Tongue (tissue), 3 donors: ENCODE data around the gene C1QTNF3. TPM values are rescaled to one million over a fixed set of nuclear protein-coding genes. Genes with fewer than 3 reads are reported as not detected.

Source experiments
- DNase-seq: peaks from one replicate; pipeline ENCODE4 v3.0.0-alpha.2; 2015
- small RNA-seq: library from RNA; depleted of rRNA; stranded (forward); fragments of <200 nt; gene quantifications from one replicate; pipeline ENCODE3, GENCODE V24; 2014; ENCODE audit warnings: low replicate concordance
- total RNA-seq: library from RNA; depleted of rRNA; stranded (reverse); fragments of >200 nt; gene quantifications from one replicate; pipeline ENCODE4 v1.2.3, GENCODE V29; 2014

C1QTNF3 gene
- total RNA-seq, 1 donor from 2014 or later, result 122 TPM

DNA sequence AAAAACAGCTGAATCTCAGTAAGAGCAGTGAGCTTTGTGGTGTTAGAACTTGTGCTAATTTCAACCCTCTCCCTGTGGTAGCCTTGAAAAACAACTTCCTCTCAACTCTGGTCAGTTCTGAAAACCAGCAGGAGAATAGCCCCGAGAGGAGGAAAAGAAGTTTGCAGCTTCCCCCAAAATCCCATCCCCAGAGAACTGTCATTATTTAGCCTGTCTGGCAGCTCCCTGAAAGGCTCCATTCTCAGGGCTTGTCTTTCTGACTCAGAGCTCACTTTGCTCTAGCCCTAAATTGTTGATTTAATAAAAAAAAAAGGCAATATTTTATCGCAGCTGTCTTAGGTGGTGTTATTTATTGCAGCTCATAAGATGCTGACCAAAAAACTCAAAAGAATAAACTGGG, 47.1 kb downstream of the C1QTNF3 start:
- no peak for DNase-seq

DNA sequence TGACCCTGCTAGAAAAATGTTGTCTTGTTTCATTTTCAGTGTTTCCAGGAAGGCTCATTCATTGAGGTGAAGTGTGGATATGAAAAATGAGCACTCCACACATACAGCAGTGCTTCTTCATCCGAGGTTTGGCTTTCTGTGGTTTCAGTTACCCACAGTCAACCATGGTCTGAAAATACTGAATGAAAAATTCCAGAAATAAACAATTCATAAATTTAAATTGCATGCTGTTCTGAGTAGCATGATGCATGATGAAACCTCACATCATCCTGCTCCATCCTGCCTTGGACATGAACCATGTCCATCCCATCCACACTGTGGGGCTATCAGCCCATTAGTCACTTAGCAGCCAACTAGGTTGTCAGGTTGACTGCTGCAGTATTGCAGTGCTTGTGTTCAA, 48.2 kb downstream of the C1QTNF3 start:
- no peak for DNase-seq

DNA sequence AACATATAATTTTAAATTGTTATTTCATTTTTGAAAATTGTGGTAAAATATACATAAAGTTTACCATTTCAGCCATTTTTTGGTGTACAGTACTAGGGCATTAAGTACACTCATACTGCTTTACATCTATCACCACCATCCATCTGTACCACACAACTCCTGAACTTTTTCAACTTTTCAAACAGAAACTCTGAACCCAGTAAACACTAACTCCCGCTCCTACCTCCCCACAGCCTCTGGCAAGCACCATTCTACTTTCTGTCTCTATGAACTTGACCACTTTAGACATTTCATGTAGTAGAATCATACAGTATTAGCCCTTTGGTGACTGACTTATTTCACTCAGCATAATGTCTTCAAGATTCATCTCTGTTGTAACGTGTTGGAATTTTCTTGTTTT, 50.1 kb downstream of the C1QTNF3 start:
- no peak for DNase-seq

DNA sequence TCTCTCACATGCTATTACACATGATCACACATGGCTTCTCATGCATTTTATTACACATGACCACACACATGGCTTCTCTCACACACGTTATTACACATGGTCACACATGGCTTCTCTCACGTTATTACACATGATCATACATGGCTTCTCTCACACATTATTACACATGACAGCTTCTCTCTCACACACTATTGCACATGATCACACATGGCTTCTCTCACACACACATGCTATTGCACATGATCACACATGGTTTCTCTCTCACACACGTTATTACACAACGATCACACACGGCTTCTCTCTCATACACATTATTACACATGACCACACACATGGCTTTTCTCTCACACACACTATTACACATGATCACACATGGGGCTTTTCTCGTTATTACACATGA, 57.6 kb downstream of the C1QTNF3 start:
- DNase-seq, result no peak

DNA sequence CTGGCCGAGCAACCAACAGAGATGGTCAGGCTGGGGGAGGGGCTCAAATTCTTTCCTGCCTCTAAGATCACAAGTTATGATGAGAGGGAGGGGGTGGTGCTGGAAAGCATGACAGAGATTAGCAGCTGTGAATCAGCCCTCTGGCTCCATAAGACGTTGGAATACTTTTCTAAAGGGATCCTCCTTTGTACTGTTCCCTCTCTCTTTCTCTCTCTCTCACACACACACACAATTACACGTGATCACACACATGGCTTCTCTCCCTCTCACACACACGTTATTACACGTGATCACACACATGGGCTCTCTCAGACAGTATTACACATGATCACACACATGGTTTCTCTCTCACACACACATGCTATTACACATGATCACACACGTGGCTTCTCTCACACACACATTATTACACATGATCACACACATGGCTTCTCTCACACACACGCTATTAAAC, 58.3 kb downstream of the C1QTNF3 start, which contains the start of gene SLC45A2:
TSS of gene SLC45A2 (minus strand) at position 23 of the 454 bp plus-strand sequence. CDS start 110 bp downstream, outside the sequence.
- peak; percentile 16 for DNase-seq

DNA sequence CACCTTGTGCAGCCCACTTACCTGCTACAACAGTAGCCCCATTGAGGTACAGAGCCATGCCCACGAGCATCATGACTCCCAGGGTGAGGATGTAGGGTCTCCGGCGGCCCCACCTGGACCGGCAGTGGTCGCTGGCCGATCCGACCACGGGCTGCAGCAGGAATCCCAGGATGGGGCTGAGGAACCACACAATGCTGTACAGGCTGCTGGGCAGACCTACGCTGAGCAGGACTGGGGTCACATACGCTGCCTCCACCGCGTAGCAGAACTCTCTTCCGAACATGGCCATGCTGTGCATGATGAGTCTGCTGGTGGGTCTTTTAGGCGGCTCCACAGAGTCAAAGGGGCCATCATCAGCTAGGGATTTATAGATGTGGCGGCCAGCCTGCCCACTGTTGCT, 58.8 kb downstream of the C1QTNF3 start:
- DNase-seq, result no peak

DNA sequence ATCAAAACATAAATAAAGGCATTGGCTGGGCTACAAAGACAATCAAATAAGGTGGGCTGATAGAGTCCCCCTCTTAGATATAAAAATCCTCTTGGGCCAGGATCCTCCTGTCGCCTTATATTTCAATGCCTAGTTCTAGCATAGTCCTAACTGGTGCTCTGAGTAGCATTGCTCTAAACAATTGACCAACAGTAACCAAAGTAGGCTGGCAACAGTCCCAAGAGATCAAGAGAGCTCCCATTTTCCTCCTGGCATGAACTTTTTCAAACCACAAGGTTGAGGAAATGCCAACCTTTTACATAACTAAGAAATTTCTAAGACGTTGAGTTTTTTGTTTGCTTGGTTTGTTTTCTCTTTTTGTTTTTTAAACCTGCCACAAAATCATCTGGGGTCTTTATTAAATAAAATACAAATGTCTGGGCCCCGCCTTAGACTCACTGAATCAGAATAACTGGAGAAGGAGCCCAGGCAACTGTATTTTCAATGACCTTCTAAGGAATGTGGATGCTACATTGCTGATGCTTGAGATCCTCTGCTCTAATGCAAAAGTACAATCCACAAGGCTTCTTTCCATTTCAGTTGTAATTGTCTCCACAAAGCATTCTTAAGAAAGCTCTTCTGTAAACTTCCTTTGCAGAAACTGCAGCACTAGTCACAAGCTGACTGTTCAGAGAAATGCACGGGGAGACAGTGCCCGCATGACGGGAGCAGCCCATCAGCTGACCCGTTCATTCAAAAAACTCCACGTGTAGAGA, 61.4 kb downstream of the C1QTNF3 start:
- no peak for DNase-seq

DNA sequence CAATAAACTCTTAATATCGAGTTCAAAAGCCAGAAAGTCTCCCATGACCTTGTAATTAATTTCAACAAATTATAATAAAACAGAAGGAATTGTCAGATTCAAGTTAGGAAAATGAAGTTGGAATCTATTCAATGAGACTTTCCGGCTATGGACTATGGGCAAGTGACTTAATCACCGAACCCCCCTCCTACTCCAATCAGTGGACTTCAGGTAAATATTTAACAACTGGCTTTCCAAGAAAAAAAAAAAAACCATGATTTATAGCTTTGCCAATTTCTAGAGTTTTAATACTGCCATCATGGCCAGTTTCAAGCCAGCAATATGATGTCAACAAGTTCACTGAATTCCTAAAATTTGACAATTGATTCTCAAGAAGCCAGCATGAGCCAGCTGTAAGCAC, 63.0 kb downstream of the C1QTNF3 start:
- DNase-seq, result no peak

DNA sequence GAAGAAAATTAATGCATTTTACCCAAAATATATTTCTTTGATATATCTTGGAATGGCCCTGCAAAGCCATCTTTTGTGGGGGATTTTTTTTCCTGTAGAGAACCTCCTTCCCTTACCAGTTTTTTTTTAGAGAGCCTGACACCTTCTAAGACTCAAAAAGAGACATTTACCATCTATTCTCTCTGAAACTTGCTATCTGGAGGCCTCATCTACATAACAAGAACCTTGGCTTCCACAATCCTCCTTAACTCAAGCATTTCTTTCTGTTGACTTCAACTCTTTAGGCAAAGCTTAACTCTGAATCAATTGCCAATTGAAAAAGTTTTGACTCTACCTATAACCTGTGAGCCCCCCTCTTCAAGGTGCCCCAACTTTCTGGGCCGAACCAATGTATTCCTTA, 64.7 kb downstream of the C1QTNF3 start:
- no peak for DNase-seq

DNA sequence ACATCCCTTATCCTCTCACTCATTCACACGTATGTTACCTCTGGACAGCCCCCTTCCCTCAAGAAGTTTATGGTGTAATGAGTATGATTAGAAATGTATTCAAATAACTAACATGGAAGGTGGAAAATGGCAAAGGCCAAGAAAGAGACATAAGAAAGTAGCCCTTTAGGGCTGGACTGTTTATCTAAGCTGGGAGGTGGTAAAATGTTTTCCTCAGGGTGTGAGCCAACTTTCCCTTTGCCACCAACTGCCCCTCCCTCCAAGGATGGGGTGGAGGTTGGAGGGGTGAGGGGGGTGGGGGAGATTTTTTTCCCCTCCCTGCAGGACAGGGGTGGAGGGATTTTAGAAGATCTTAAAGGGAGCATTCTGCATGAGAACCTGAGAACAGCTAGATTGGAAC, 66.7 kb downstream of the C1QTNF3 start:
- DNase-seq, result no peak

DNA sequence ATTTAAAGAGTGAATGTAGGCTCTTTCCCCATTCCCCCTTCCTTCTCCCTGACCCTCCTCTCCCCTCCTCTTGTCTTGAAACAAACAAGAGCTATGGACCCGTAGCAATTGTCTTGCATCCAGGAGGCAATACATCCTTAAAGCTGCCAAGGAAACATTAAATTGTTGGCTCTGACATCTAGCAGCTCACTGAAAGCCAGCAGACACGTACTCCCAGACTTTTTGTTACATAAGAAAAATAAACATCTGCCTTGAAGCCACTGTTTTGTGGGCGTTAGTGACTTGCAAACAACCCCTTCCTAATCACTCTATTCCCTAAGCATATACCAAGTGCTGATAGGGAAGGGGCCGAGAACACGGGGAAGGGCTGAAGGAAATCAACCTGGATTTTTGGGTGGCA, 67.2 kb downstream of the C1QTNF3 start:
- DNase-seq, result peak; percentile 79

DNA sequence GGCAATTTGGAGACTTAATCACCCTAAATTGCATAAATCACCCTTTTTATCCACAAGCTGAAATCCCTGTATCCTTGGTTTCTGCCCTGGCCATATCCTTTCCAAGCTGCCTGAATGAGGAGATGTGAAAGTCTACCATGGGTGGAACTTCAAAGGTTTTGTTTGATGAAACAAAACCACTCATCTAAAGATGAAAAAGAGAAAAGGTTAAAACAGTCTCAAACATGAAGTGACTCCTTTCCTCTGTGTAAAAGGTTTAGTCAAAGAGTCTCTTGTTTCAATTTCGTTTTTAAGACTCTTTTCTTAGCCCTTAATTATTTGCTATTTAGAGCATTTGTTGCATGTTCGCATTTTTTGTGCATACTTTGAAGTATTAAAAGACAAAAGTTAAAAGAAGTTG, 69.7 kb downstream of the C1QTNF3 start:
- DNase-seq, result no peak

DNA sequence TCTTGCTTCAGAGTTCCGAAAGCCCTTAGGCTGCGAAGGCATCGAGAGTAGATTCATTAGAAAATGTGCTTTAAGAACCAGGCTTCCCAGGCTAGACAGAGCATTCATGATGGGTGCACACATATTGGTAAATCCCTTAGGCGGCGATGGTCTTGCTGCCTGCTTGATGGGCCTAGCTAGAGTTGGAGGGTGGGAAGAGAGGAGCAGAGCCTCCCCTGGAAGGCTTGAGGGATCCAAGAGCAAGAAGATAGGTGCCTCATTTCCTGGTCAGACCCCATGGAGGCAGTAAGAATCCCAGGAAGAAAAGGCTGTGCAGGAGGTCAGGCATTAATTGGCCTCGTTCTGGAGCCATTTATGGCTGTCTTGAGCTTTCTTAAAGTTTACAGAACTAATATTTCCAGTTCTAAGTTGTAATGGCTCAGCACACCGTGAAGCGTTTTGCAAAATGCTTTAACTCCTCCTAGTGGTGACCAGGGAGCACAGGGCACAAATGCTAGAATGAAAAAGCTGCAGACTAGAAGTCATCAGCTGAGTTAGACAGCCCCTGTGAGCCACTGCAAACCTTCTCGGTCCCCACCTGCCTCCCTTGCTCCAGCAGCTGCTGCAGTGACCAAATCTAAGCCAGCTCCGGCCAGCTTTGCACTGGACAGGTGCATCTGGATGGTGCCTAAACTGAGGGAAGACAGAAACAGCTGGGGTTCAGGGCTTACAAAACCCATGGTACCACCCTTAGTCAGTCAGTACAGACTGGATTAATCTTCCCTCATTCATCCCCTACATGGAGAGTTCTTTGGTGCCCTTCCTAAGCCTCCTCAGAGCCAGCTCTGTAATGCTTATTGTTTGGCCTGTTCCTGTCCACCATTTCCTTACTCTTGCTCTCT, 73.2 kb downstream of the C1QTNF3 start:
- DNase-seq, result peak; percentile 63

DNA sequence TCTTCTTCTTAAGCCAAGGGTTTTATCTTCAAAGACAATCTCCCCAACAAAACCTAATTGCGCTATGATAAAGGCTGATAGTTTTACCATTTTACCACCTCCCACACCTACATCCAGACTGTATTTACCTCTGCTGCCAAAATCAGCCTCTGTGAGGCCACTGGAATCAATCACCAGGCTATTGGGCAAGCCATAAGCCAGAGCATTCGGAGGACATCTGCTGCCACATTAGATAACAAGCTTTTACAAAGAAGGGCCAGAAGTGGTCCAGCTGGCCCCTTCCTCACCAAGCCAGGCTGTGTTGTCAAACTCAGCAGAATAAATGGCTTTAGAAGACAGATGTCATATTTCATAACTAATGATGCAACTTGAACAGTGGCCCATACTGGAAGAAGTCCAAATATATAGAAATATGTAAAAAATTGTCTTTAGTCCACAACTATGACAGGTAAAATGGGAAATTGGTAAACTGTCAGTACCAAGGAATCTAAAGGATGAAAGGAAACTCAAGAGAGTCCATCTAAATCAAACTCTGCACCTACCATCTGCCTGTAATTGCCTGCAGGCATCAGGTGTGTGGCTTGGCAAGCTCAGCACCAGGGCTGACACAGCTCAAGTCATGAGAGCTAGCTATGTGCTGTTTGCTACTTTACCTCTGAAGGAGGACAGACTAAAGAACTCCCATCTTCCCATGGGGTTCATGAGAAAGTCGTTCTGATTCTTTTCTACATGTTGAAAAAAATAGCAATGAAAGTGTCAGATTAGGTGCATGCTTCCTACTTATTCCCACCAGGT, 74.6 kb downstream of the C1QTNF3 start:
- DNase-seq, result no peak

Small RNA genes lying within 50 kb of the gene (small RNA-seq; reads per million reads assigned to genes)
- gene AC139783.1, result not detected

Other genes with a start within 250 kb of the C1QTNF3 start
- 28.7 TPM for gene ADAMTS12, start 151.2 kb downstream of the C1QTNF3 start, total RNA-seq
- not detected for gene RXFP3, start 106.8 kb downstream of the C1QTNF3 start, total RNA-seq
- gene SLC45A2, start 58.5 kb downstream of the C1QTNF3 start, total RNA-seq, result not detected
- gene AMACR, start 35.2 kb downstream of the C1QTNF3 start, total RNA-seq, result 10.3 TPM